Caco-2 (cell line): ENCODE measurements around the gene RASSF7. TPM values are rescaled to one million over a fixed set of nuclear protein-coding genes. Genes with fewer than 3 reads are reported as not detected.

ENCODE experiments used
- BruUV-seq: library from RNA; stranded (reverse); fragments of 400-500 nt; replicated peaks from 2 replicates; lab custom pipeline; 2021; lab: Mats Ljungman, UMichigan
- CTCF ChIA-PET: fragments of 300-600 bp; sonication (Branson Sonifier 250); formaldehyde crosslinking; loops from one replicate; lab custom pipeline; 2022; ENCODE audit warnings: antibody characterized with exemption; lab: Charles Lee
- POLR2A ChIA-PET: fragments of 300-600 bp; sonication (Branson Sonifier 250); formaldehyde crosslinking; loops from one replicate; lab custom pipeline; 2022; ENCODE audit warnings: antibody characterized with exemption; lab: Charles Lee
- DNase-seq, 2 experiments: peaks; one replicate each; pipeline versions ENCODE4 v3.0.0 to v3.0.0-alpha.2; 2020 to 2022
- H3K27me3 ChIP-seq: replicated peaks from 2 replicates; pipeline ENCODE4 v1.6.0; 2011; ENCODE audit warnings: low read length; ENCODE audit not compliant: control insufficient read depth, insufficient read depth
- H3K36me3 ChIP-seq: 2 replicates; pipeline ENCODE4 v1.5.1; 2011; ENCODE audit warnings: low read length; ENCODE audit not compliant: control insufficient read depth, insufficient read depth
- H3K4me1 ChIP-seq: fragments of 250-450 bp; sonication (Bioruptor Pico); 2 replicates; pipeline ENCODE4 v1.5.1; 2020; ENCODE audit warnings: mild to moderate bottlenecking
- H3K4me3 ChIP-seq: 2 replicates; pipeline ENCODE4 v1.5.1; 2011; ENCODE audit warnings: low read depth, mild to moderate bottlenecking, control low read depth, low read length
- H3K9me3 ChIP-seq: fragments of 250-450 bp; sonication (Bioruptor Pico); 2 replicates; pipeline ENCODE4 v1.5.1; 2020; ENCODE audit warnings: mild to moderate bottlenecking, moderate library complexity
- H3K27ac Mint-ChIP-seq: one replicate; pipeline ENCODE4 v1.8.0; 2022; ENCODE audit warnings: mixed read lengths; ENCODE audit not compliant: unreplicated experiment
- H3K27me3 Mint-ChIP-seq: one replicate; pipeline ENCODE4 v1.8.0; 2022; ENCODE audit warnings: mixed read lengths; ENCODE audit not compliant: insufficient read depth, unreplicated experiment
- H3K36me3 Mint-ChIP-seq: one replicate; pipeline ENCODE4 v1.8.0; 2022; ENCODE audit warnings: mild to moderate bottlenecking, mixed read lengths; ENCODE audit not compliant: insufficient read depth, unreplicated experiment
- H3K4me1 Mint-ChIP-seq: one replicate; pipeline ENCODE4 v1.8.0; 2022; ENCODE audit warnings: low read depth, mixed read lengths; ENCODE audit not compliant: unreplicated experiment
- H3K4me3 Mint-ChIP-seq: one replicate; pipeline ENCODE4 v1.8.0; 2022; ENCODE audit warnings: mild to moderate bottlenecking, moderate library complexity, mixed read lengths; ENCODE audit not compliant: unreplicated experiment
- H3K9me3 Mint-ChIP-seq: one replicate; pipeline ENCODE4 v1.8.0; 2022; ENCODE audit warnings: mixed read lengths; ENCODE audit not compliant: unreplicated experiment
- CTCF ChIP-seq, 2 experiments: fragments of 200-600 bp in 1 of 2; IDR thresholded peaks; 1 replicate in 1 of 2; 2 replicates in 1 of 2; pipeline versions ENCODE4 v1.5.1 to v1.8.0; 2011 to 2022; ENCODE audit warnings: antibody characterized with exemption in 1 of 2, control low read depth in 1 of 2, inconsistent platforms in 1 of 2, low read depth in 1 of 2, low read length in 1 of 2, mild to moderate bottlenecking in 1 of 2, moderate library complexity in 1 of 2; ENCODE audit not compliant: insufficient read depth in 1 of 2, severe bottlenecking in 1 of 2, unreplicated experiment in 1 of 2
- intact Hi-C: fragments of 100-400 bp; cut with micrococcal nuclease; formaldehyde crosslinking; loops from one replicate; pipeline ENCODE4 v1.10.0; 2022; ENCODE audit not compliant: unreplicated experiment
- total RNA-seq: library from RNA; stranded (reverse); gene quantifications from 2 replicates; pipeline ENCODE4 v1.2.3, GENCODE V29; 2022

The RASSF7 gene
- total RNA-seq, 1 experiment from 2014 or later = 65.5 TPM

GRCh38 chr11:518463-519202 lies 42.1 kb upstream of the RASSF7 start:
- intact Hi-C loops = loop anchor here (2.0 kb wide), 1 partner anchor 68 kb away; the partner anchor contains the start of gene PTDSS2

GRCh38 chr11:520428-521176 lies 40.2 kb upstream of the RASSF7 start:
- peaks cover 19% of the 10 kb centered on the region for H3K36me3 Mint-ChIP-seq
- BruUV-seq = no TSS peak
- peaks cover 6% of the 10 kb centered on the region; the same call in 1 of the 2 replicates for H3K9me3 ChIP-seq
- no peak overlapping the region for H3K27ac Mint-ChIP-seq
- ChIA-PET CTCF (no interaction called here), POLR2A (no interaction called here)
- TF ChIP-seq CTCF (IDR thresholded peaks at IDR 0.05; ENCODE audit: insufficient read depth in 1 of 2, low read depth in 1 of 2, low read length in 1 of 2, severe bottlenecking in 1 of 2, unreplicated experiment in 1 of 2) = no peak
- H3K36me3 ChIP-seq = no peaks in the 10 kb centered on the region
- peaks cover 10% of the 10 kb centered on the region for H3K4me1 ChIP-seq
- H3K27me3 ChIP-seq = no peaks in the 10 kb centered on the region
- H3K4me1 Mint-ChIP-seq = no peaks in the 10 kb centered on the region
- peaks cover 12% of the 10 kb centered on the region for H3K9me3 Mint-ChIP-seq
- no peak overlapping the region for H3K4me3 Mint-ChIP-seq
- no peak overlapping the region for H3K4me3 ChIP-seq
- no peak for DNase-seq
- intact Hi-C loops = no loop called here
- no peaks in the 10 kb centered on the region for H3K27me3 Mint-ChIP-seq

More at GRCh38 chr11:518463-519202, 42.1 kb upstream of the RASSF7 start:
- H3K36me3 ChIP-seq = no peaks in the 10 kb centered on the region
- peaks cover 10% of the 10 kb centered on the region for H3K4me1 ChIP-seq
- BruUV-seq = no TSS peak
- H3K4me3 ChIP-seq = peak overlapping the region; percentile 26
- peak; percentile 52 to 86 for TF ChIP-seq CTCF (IDR thresholded peaks at IDR 0.05; ENCODE audit: insufficient read depth in 1 of 2, low read depth in 1 of 2, low read length in 1 of 2, severe bottlenecking in 1 of 2, unreplicated experiment in 1 of 2)
- ChIA-PET CTCF (interaction anchor here (0.6 kb wide), 2 partner anchors 135 to 1019 kb away, joined by 3 read pairs; no protein-coding TSS in a partner anchor), POLR2A (no interaction called here)
- Mint-ChIP-seq H3K4me3 (peak overlapping the region; percentile 68), H3K27me3 (no peaks in the 10 kb centered on the region), H3K27ac (peak overlapping the region; percentile 81), H3K4me1 (no peaks in the 10 kb centered on the region), H3K36me3 (peaks cover 18% of the 10 kb centered on the region), H3K9me3 (peaks cover 15% of the 10 kb centered on the region)
- H3K9me3 ChIP-seq = peaks cover 6% of the 10 kb centered on the region; the same call in 1 of the 2 replicates
- no peaks in the 10 kb centered on the region for H3K27me3 ChIP-seq
- DNase-seq = peak; percentile 93 to 94

- H3K27me3 Mint-ChIP-seq = no peaks in the 10 kb centered on the region
- no peaks in the 10 kb centered on the region for H3K4me1 Mint-ChIP-seq
- H3K4me3 ChIP-seq = no peak overlapping the region
- intact Hi-C loops = no loop called here
- H3K4me1 ChIP-seq = peaks cover 10% of the 10 kb centered on the region
- H3K9me3 ChIP-seq = peaks cover 6% of the 10 kb centered on the region; the same call in 1 of the 2 replicates
- H3K4me3 Mint-ChIP-seq = no peak overlapping the region
- no peak overlapping the region for H3K27ac Mint-ChIP-seq
- no TSS peak for BruUV-seq
- ChIA-PET POLR2A (no interaction called here), CTCF (no interaction called here)
- peaks cover 6% of the 10 kb centered on the region for H3K9me3 Mint-ChIP-seq
- H3K27me3 ChIP-seq = no peaks in the 10 kb centered on the region
- no peak for DNase-seq
- H3K36me3 ChIP-seq = no peaks in the 10 kb centered on the region
- H3K36me3 Mint-ChIP-seq = peaks cover 19% of the 10 kb centered on the region
- no peak for TF ChIP-seq CTCF (IDR thresholded peaks at IDR 0.05; ENCODE audit: insufficient read depth in 1 of 2, low read depth in 1 of 2, low read length in 1 of 2, severe bottlenecking in 1 of 2, unreplicated experiment in 1 of 2)
Observed at GRCh38 chr11:521177-521688, 39.5 kb upstream of the RASSF7 start.
